Memory B cell (primary cell): Measurements from ENCODE around the gene GUCY1A1.

ENCODE experiments used
- ATAC-seq: fragments of 150-1000 bp; cut with Tn5 transposase; 2 replicates; pipeline ENCODE4 v1.10.0; 2021; ENCODE audit warnings: low read depth, mild to moderate bottlenecking, moderate library complexity
- DNase-seq, 2 donors: peaks; one replicate each; pipeline ENCODE4 v3.0.0; 2022; ENCODE audit warnings: low spot score in 2 of 2
- H3K27ac Mint-ChIP-seq: one replicate; pipeline ENCODE4 v1.8.0; 2022; ENCODE audit warnings: mild to moderate bottlenecking, moderate library complexity, mixed read lengths
- H3K27me3 Mint-ChIP-seq: one replicate; pipeline ENCODE4 v1.8.0; 2022; ENCODE audit warnings: mixed read lengths
- H3K36me3 Mint-ChIP-seq: one replicate; pipeline ENCODE4 v1.8.0; 2022; ENCODE audit warnings: mild to moderate bottlenecking, mixed read lengths
- H3K4me1 Mint-ChIP-seq: one replicate; pipeline ENCODE4 v1.8.0; 2022; ENCODE audit warnings: mixed read lengths
- H3K4me3 Mint-ChIP-seq: one replicate; pipeline ENCODE4 v1.8.0; 2022; ENCODE audit warnings: mild to moderate bottlenecking, moderate library complexity, mixed read lengths
- H3K9me3 Mint-ChIP-seq: one replicate; pipeline ENCODE4 v1.8.0; 2022; ENCODE audit warnings: mixed read lengths

Gene GUCY1A1

DNA sequence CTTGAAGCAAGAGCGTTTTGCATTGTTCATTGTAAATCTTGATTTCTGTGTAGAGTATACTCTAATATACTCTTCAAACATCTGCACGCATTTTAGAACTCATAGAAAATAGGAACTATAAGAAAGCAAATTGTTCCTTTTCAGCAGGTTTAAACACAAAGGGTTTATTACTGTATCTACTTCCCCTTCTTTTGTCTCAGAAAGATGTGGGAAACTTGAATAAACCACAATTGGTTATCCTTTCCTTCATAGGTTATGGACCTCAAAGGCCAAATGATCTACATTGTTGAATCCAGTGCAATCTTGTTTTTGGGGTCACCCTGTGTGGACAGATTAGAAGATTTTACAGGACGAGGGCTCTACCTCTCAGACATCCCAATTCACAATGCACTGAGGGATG lies 46.2 kb downstream of the GUCY1A1 start:
- Mint-ChIP-seq H3K4me3 (no peak overlapping the region), H3K27ac (no peak overlapping the region)
- no peak for ATAC-seq

GRCh38 chr4:155713911-155714310 lies 47.3 kb downstream of the GUCY1A1 start:
- H3K27me3 Mint-ChIP-seq = no peaks in the 10 kb centered on the region
- DNase-seq (no peak), ATAC-seq (no peak)
- peaks cover 4% of the 10 kb centered on the region for H3K9me3 Mint-ChIP-seq
- H3K27ac Mint-ChIP-seq = no peak overlapping the region
- H3K36me3 Mint-ChIP-seq = no peaks in the 10 kb centered on the region
- H3K4me1 Mint-ChIP-seq = no peaks in the 10 kb centered on the region
- H3K4me3 Mint-ChIP-seq = no peak overlapping the region

More for the DNA sequence above, 46.2 kb downstream of the GUCY1A1 start:
- Mint-ChIP-seq H3K4me1 (no peaks in the 10 kb centered on the region), H3K27me3 (no peaks in the 10 kb centered on the region), H3K9me3 (peaks cover 4% of the 10 kb centered on the region), H3K36me3 (no peaks in the 10 kb centered on the region)
- no peak for DNase-seq

DNA sequence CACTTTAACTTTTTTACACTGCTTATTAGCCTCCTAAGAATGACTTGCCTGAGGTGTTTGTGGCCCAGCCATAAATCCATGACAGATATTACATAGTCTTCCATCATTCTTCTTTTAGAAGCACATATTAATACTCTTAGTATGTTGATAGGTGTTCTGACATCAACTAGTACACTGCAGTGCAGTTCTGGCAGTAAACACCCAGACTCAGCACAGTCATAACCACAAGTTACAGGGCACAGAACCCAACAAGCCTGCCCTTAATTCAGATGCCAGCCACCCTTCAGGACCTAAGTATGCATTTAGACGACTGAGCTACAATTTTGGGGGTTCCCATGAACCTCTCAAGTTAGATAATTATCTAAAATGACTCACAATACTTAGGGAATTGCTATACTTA lies 55.7 kb downstream of the GUCY1A1 start:
- Mint-ChIP-seq H3K36me3 (no peaks in the 10 kb centered on the region), H3K27ac (no peak overlapping the region), H3K9me3 (peaks cover 2% of the 10 kb centered on the region), H3K4me1 (no peaks in the 10 kb centered on the region), H3K27me3 (no peaks in the 10 kb centered on the region), H3K4me3 (no peak overlapping the region)
- no peak for ATAC-seq
- DNase-seq = no peak

- H3K27me3 Mint-ChIP-seq = no peaks in the 10 kb centered on the region
- no peaks in the 10 kb centered on the region for H3K4me1 Mint-ChIP-seq
- no peaks in the 10 kb centered on the region for H3K36me3 Mint-ChIP-seq
- H3K4me3 Mint-ChIP-seq = no peak overlapping the region
- peaks cover 2% of the 10 kb centered on the region for H3K9me3 Mint-ChIP-seq
- DNase-seq (no peak), ATAC-seq (no peak)
- no peak overlapping the region for H3K27ac Mint-ChIP-seq
Observed at GRCh38 chr4:155722816-155723499, 56.3 kb downstream of the GUCY1A1 start.

DNA sequence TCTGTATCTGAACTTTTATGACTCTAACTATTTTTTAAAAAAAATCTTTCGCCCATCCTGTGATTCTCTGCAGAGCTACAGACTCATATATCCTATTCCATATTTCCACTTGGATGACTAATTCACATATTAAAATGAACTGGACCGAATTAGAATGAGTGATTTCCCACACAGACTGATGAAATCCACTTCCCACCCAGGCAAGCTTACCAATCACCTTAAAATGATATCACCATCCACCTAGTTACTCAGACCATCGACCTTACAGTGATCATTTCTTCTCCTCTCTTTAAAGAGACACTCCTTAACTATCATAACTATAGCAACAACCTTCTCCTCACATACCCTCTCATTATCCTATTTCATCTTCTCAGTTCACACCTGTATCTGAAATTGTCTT lies 58.1 kb downstream of the GUCY1A1 start:
- peaks cover 2% of the 10 kb centered on the region for H3K9me3 Mint-ChIP-seq
- H3K27ac Mint-ChIP-seq = no peak overlapping the region
- no peaks in the 10 kb centered on the region for H3K27me3 Mint-ChIP-seq
- no peaks in the 10 kb centered on the region for H3K4me1 Mint-ChIP-seq
- ATAC-seq (no peak), DNase-seq (no peak)
- no peak overlapping the region for H3K4me3 Mint-ChIP-seq
- no peaks in the 10 kb centered on the region for H3K36me3 Mint-ChIP-seq

GRCh38 chr4:155734065-155734464 lies 67.4 kb downstream of the GUCY1A1 start:
- no peaks in the 10 kb centered on the region for H3K4me1 Mint-ChIP-seq
- ATAC-seq (no peak), DNase-seq (no peak)
- H3K27ac Mint-ChIP-seq = no peak overlapping the region
- H3K4me3 Mint-ChIP-seq = no peak overlapping the region
- H3K36me3 Mint-ChIP-seq = no peaks in the 10 kb centered on the region
- H3K9me3 Mint-ChIP-seq = no peaks in the 10 kb centered on the region
- H3K27me3 Mint-ChIP-seq = no peaks in the 10 kb centered on the region

DNA sequence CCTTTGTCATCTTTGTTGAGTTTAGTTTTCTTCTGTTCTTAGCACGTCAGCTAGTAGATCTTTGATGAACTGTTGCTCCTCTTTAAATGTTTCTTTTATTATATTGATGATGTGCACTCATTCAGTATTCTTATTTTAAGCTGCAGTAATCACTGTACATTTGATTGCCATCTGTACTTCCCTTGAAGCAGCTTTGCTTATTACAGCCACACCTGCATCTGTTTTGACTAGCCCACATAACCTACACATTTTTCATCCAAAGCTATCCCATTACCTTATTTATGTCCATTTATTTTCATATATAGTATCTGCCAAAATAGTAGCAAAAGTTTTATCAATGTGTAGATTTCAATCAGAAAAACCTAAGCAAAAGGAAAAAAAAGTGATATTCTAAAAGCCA lies 68.3 kb downstream of the GUCY1A1 start:
- DNase-seq (no peak), ATAC-seq (no peak)
- Mint-ChIP-seq H3K4me1 (no peaks in the 10 kb centered on the region), H3K36me3 (no peaks in the 10 kb centered on the region), H3K27me3 (no peaks in the 10 kb centered on the region), H3K27ac (no peak overlapping the region), H3K4me3 (no peak overlapping the region), H3K9me3 (no peaks in the 10 kb centered on the region)

DNA sequence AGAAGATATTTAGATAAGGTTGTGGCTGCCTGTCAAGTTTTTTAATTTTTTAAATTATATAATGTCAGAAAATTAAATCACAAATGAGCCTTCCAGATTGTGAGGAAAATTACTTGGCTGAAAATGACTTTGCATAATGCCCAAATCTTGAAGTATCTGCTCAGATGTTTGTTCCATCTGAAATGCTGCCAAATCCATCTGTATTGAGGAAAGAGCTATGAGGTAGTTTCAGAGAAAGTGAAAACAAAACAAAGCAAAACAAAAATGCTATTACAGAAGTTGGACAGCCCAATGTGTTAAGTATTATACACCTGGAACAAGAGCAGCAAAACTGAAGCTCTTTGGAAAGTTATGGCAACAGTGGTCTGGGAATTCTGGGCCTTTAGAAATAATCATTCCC lies 68.8 kb downstream of the GUCY1A1 start:
- Mint-ChIP-seq H3K27me3 (no peaks in the 10 kb centered on the region), H3K27ac (no peak overlapping the region), H3K9me3 (no peaks in the 10 kb centered on the region), H3K36me3 (no peaks in the 10 kb centered on the region), H3K4me1 (no peaks in the 10 kb centered on the region), H3K4me3 (no peak overlapping the region)
- DNase-seq (no peak), ATAC-seq (no peak)

GRCh38 chr4:155738548-155738947 lies 71.9 kb downstream of the GUCY1A1 start:
- Mint-ChIP-seq H3K27me3 (no peaks in the 10 kb centered on the region), H3K4me3 (no peak overlapping the region), H3K9me3 (no peaks in the 10 kb centered on the region), H3K4me1 (no peaks in the 10 kb centered on the region), H3K36me3 (no peaks in the 10 kb centered on the region), H3K27ac (no peak overlapping the region)
- no peak for DNase-seq
- ATAC-seq = no peak

- no peak overlapping the region for H3K27ac Mint-ChIP-seq
- ATAC-seq = no peak
- H3K4me3 Mint-ChIP-seq = no peak overlapping the region
- no peaks in the 10 kb centered on the region for H3K27me3 Mint-ChIP-seq
- no peaks in the 10 kb centered on the region for H3K4me1 Mint-ChIP-seq
- no peaks in the 10 kb centered on the region for H3K36me3 Mint-ChIP-seq
- H3K9me3 Mint-ChIP-seq = no peaks in the 10 kb centered on the region
- no peak for DNase-seq
Observed at GRCh38 chr4:155741546-155741945, 74.9 kb downstream of the GUCY1A1 start.

DNA sequence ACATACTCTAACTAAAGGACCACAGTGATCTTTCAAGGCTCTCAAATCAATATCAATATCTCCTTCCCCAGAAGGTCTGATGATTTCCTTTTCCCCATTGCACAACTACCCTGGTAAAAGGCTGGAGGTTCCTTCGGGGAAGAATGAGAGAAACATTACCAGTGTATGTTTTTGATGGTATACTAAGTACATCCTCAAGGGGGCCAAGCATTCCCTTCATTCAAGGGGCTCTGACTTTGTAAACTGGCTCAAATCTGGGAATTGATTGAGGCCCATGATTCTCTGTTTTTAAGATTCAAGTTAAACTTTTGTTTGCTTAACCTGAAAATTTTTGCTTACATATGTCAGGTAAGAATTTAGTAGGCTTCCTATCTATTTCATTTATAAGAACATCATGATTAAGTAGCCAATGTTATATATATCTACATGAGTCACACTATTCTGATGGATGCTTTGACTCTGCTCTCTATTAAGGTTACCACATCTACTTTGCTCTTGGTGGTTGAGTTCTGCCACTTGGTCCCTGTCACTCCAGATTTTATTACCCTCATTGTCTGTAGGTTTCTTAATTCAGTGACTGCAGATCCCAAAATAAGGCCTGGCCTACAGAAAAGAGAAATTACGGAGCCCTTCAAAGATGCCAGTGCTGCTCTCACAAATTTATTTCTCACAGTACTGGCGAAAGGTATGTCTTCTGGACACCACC lies 75.8 kb downstream of the GUCY1A1 start:
- ATAC-seq (no peak), DNase-seq (no peak)
- Mint-ChIP-seq H3K27ac (no peak overlapping the region), H3K9me3 (no peaks in the 10 kb centered on the region), H3K4me1 (no peaks in the 10 kb centered on the region), H3K36me3 (no peaks in the 10 kb centered on the region), H3K27me3 (no peaks in the 10 kb centered on the region), H3K4me3 (no peak overlapping the region)

DNA sequence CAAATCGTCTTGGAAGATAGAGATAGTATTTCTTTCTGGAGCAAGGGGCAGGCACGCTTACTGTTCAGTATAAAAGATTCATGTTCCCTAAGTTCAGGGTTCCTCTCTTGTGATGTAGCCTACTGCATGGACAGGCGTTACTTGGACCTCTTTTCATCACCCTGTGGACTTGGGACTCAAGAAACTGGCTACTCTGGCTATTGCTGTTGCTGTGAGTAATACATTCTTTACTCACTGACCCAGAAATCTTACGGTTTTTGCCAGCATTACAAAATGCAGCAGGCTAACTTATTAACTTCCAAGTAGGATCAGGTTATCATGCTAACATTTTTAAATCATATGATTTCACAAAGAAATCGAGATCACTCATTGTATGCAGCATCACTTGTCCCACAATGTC lies 79.3 kb downstream of the GUCY1A1 start:
- no peak for DNase-seq
- no peak for ATAC-seq
- Mint-ChIP-seq H3K36me3 (no peaks in the 10 kb centered on the region), H3K27me3 (no peaks in the 10 kb centered on the region), H3K4me1 (no peaks in the 10 kb centered on the region), H3K4me3 (no peak overlapping the region), H3K9me3 (no peaks in the 10 kb centered on the region), H3K27ac (no peak overlapping the region)

- Mint-ChIP-seq H3K36me3 (no peaks in the 10 kb centered on the region), H3K27ac (no peak overlapping the region), H3K4me3 (no peak overlapping the region), H3K27me3 (no peaks in the 10 kb centered on the region), H3K4me1 (no peaks in the 10 kb centered on the region), H3K9me3 (no peaks in the 10 kb centered on the region)
- ATAC-seq (no peak), DNase-seq (no peak)
Observed at GRCh38 chr4:155748039-155748438, 81.4 kb downstream of the GUCY1A1 start.

- no peak for DNase-seq
- ATAC-seq = no peak
- H3K27me3 Mint-ChIP-seq = no peaks in the 10 kb centered on the region
- H3K9me3 Mint-ChIP-seq = no peaks in the 10 kb centered on the region
- H3K4me3 Mint-ChIP-seq = no peak overlapping the region
- H3K27ac Mint-ChIP-seq = no peak overlapping the region
- H3K36me3 Mint-ChIP-seq = no peaks in the 10 kb centered on the region
- no peaks in the 10 kb centered on the region for H3K4me1 Mint-ChIP-seq
Observed at GRCh38 chr4:155749041-155749440, 82.4 kb downstream of the GUCY1A1 start.

DNA sequence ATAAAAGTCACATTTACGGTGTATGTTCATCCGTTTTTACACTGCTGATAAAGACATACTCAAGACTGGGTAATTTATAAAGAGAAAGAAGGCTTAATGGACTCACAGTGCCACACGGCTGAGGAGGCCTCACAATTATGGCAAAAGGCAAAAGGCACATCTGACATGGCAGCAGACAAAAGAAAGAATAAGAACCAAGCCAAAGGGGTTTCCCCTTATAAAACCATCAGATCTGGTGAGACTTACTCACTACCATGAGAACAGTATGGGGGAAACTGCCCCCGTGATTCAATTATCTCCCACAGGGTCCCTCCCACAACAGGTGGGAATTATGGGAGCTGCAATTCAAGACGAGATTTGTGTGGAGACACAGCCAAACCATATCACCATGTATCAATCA lies 84.9 kb downstream of the GUCY1A1 start:
- no peaks in the 10 kb centered on the region for H3K4me1 Mint-ChIP-seq
- DNase-seq (no peak), ATAC-seq (no peak)
- no peaks in the 10 kb centered on the region for H3K36me3 Mint-ChIP-seq
- H3K27me3 Mint-ChIP-seq = no peaks in the 10 kb centered on the region
- H3K9me3 Mint-ChIP-seq = no peaks in the 10 kb centered on the region
- no peak overlapping the region for H3K27ac Mint-ChIP-seq
- H3K4me3 Mint-ChIP-seq = no peak overlapping the region
